GM18502 (cell line): ENCODE measurements around the gene BTBD16.

Experiments
- ATAC-seq: cut with Tn5 transposase; IDR thresholded peaks from one replicate; pipeline ENCODE4 v1.9.1; 2021; ENCODE audit warnings: mild to moderate bottlenecking; ENCODE audit not compliant: unreplicated experiment, poor library complexity

BTBD16 gene

GRCh38 chr10:122246830-122247520 lies 24.1 kb upstream of the BTBD16 start:
- no peak for ATAC-seq

- no peak for ATAC-seq
These were observed 22.5 kb upstream of the BTBD16 start for GRCh38 chr10:122248356-122249302.

GRCh38 chr10:122249303-122249850 lies 21.7 kb upstream of the BTBD16 start:
- no peak for ATAC-seq

GRCh38 chr10:122249991-122250750 lies 20.9 kb upstream of the BTBD16 start:
- ATAC-seq, result no peak

GRCh38 chr10:122251459-122252255 lies 19.4 kb upstream of the BTBD16 start:
- ATAC-seq, result no peak

GRCh38 chr10:122252805-122253204 lies 18.3 kb upstream of the BTBD16 start:
- no peak for ATAC-seq

GRCh38 chr10:122253605-122254004 lies 17.5 kb upstream of the BTBD16 start:
- ATAC-seq, result no peak

- no peak for ATAC-seq
These were observed 16.3 kb upstream of the BTBD16 start for GRCh38 chr10:122254831-122255230.

GRCh38 chr10:122255509-122256301 lies 15.4 kb upstream of the BTBD16 start:
- no peak for ATAC-seq

GRCh38 chr10:122257041-122257440 lies 14.1 kb upstream of the BTBD16 start:
- no peak for ATAC-seq

GRCh38 chr10:122258136-122259074 lies 12.7 kb upstream of the BTBD16 start:
- no peak for ATAC-seq

GRCh38 chr10:122259075-122259466 lies 12.0 kb upstream of the BTBD16 start:
- no peak for ATAC-seq

- no peak for ATAC-seq
These were observed 9.5 kb upstream of the BTBD16 start for GRCh38 chr10:122261584-122261983.

GRCh38 chr10:122263971-122264370 lies 7.1 kb upstream of the BTBD16 start:
- ATAC-seq, result no peak

GRCh38 chr10:122264436-122264835 lies 6.7 kb upstream of the BTBD16 start:
- ATAC-seq, result no peak

GRCh38 chr10:122264931-122265330 lies 6.2 kb upstream of the BTBD16 start:
- no peak for ATAC-seq

- no peak for ATAC-seq
These were observed 5.2 kb upstream of the BTBD16 start for GRCh38 chr10:122265896-122266295.
